K562 (cell line): Measurements from ENCODE around the gene AK2. TPM values are rescaled to one million over a fixed set of nuclear protein-coding genes. Genes with fewer than 3 reads are reported as not detected.

Experiments
- ARID2 ChIP-seq: fragments of 450-650 bp; IDR thresholded peaks from 2 replicates; pipeline ENCODE4 v1.6.1; 2017; ENCODE audit warnings: antibody characterized with exemption, mild to moderate bottlenecking
- DDX20 ChIP-seq: fragments of 450-650 bp; IDR thresholded peaks from 2 replicates; pipeline ENCODE4 v1.6.1; 2016; ENCODE audit warnings: missing genetic modification characterization, low read depth, mild to moderate bottlenecking, missing compliant biosample characterization, moderate library complexity
- HIVEP1 ChIP-seq: fragments of 250-450 bp; sonication (Bioruptor Pico); IDR thresholded peaks from 2 replicates; pipeline ENCODE4 v1.4.0; 2020; ENCODE audit warnings: mild to moderate bottlenecking
- HNRNPL ChIP-seq: fragments of 200-400 bp; formaldehyde crosslinking; IDR thresholded peaks from 2 replicates; pipeline ENCODE4 v1.6.1; 2017; ENCODE audit warnings: low read depth, mild to moderate bottlenecking, low read length
- KLF1 ChIP-seq: fragments of 450-650 bp; IDR thresholded peaks from 2 replicates; pipeline ENCODE4 v1.6.1; 2016; ENCODE audit warnings: missing genetic modification characterization, missing compliant biosample characterization
- MITF ChIP-seq: IDR thresholded peaks from 2 replicates; pipeline ENCODE4 v1.6.1; 2014; ENCODE audit warnings: antibody characterized with exemption
- MYBL2 ChIP-seq, 2 experiments: fragments of 450-650 bp in 1 of 2; sonication (generic) in 1 of 2; formaldehyde crosslinking in 1 of 2; IDR thresholded peaks; 2 replicates each; pipeline versions ENCODE4 v1.6.1 to v1.8.1; 2017 to 2022; ENCODE audit warnings: borderline replicate concordance in 1 of 2, inconsistent platforms in 1 of 2, low read depth in 1 of 2, mild to moderate bottlenecking in 1 of 2, missing genetic modification reagents in 1 of 2, moderate library complexity in 1 of 2
- NR3C1 ChIP-seq: sonication (generic); formaldehyde crosslinking; IDR thresholded peaks from 2 replicates; pipeline ENCODE4 v1.8.1; 2022; ENCODE audit warnings: missing genetic modification reagents
- PML ChIP-seq: IDR thresholded peaks from 2 replicates; pipeline ENCODE4 v1.6.1; 2012; ENCODE audit warnings: low read length, inconsistent platforms
- POLR2H ChIP-seq: IDR thresholded peaks from 2 replicates; pipeline ENCODE4 v1.6.1; 2016; ENCODE audit warnings: missing genetic modification characterization, low read depth, mild to moderate bottlenecking, control low read depth, missing compliant biosample characterization, moderate library complexity
- RUNX1 ChIP-seq: sonication (generic); IDR thresholded peaks from 2 replicates; pipeline ENCODE4 v1.6.1; 2016; ENCODE audit warnings: antibody characterized with exemption, low read depth
- SMARCB1 ChIP-seq: IDR thresholded peaks from 2 replicates; pipeline ENCODE4 v1.6.1; 2011; ENCODE audit warnings: improper control_type of control experiment, low read depth; ENCODE audit not compliant: insufficient read length
- SRSF7 ChIP-seq: fragments of 200-400 bp; formaldehyde crosslinking; optimal IDR thresholded peaks from 2 replicates; pipeline ENCODE3; 2017; ENCODE audit warnings: mild to moderate bottlenecking, low read depth, low read length
- VEZF1 ChIP-seq: fragments of 200-800 bp; sonication (Bioruptor generic); IDR thresholded peaks from 2 replicates; pipeline ENCODE4 v1.6.1; 2017; ENCODE audit warnings: missing genetic modification characterization, missing compliant biosample characterization
- ZBTB2 ChIP-seq: fragments of 450-650 bp; IDR thresholded peaks from 2 replicates; pipeline ENCODE4 v1.6.1; 2016; ENCODE audit warnings: antibody characterized with exemption
- ZBTB33 ChIP-seq: sonication (generic); formaldehyde crosslinking; IDR thresholded peaks from 2 replicates; pipeline ENCODE4 v1.8.1; 2023; ENCODE audit warnings: mild to moderate bottlenecking, missing genetic modification reagents
- ZBTB49 ChIP-seq: sonication (generic); formaldehyde crosslinking; IDR thresholded peaks from 2 replicates; pipeline ENCODE4 v1.8.0; 2022; ENCODE audit warnings: missing genetic modification reagents, mild to moderate bottlenecking, borderline replicate concordance
- ZNF785 ChIP-seq: fragments of 250-450 bp; sonication (Bioruptor Pico); IDR thresholded peaks from 2 replicates; pipeline ENCODE4 v1.4.0; 2020; ENCODE audit warnings: mild to moderate bottlenecking
- polyA plus RNA-seq, 8 experiments: library from polyadenylated mRNA; depleted of rRNA in 4 of 8; stranded (reverse) in 5 of 8; unstranded in 3 of 8; fragments of >200 nt; fragmentation: Nextera tagmentation in 2 of 8; fragmentation: Illumina TruSeq in 1 of 8; extraction: Ambion mirVana in 2 of 8; extraction: Trizol in 1 of 8; gene quantifications; 2 replicates each; pipeline versions ENCODE4 v1.2.1 to v1.2.3, GENCODE V29; 2011 to 2014; ENCODE audit warnings: inconsistent platforms in 1 of 8, missing spikeins in 1 of 8
- total RNA-seq, 7 experiments: library from RNA; depleted of rRNA in 6 of 7; stranded (reverse); fragments of >200 nt in 6 of 7; fragmentation: Illumina TruSeq in 2 of 7; extraction: Trizol in 2 of 7; gene quantifications; 2 replicates each; pipeline versions ENCODE4 v1.2.1 to v1.2.3, GENCODE V29; 2011 to 2021; ENCODE audit warnings: low replicate concordance in 1 of 7

Gene AK2
- total and polyA plus RNA-seq, 9 of the 15 experiments (the other 6 are each of a cell fraction or from before 2014, with no cell fraction given), result 105 to 1,050 (median 509) TPM

- no peak for TF ChIP-seq DDX20 (tag)
- TF ChIP-seq VEZF1, result peak; percentile 76
- peak; percentile 81 for TF ChIP-seq MITF
- TF ChIP-seq ZNF785 (CRISPR knock-in tag), result no peak
- peak; percentile 12; the same call in 1 of the 2 replicates for TF ChIP-seq ZBTB33 (CRISPR knock-in tag)
- peak; percentile 96 for TF ChIP-seq POLR2H (tag)
- TF ChIP-seq HNRNPL, result peak; percentile 55; the same call in 1 of the 2 replicates
- TF ChIP-seq SRSF7, result no peak
- TF ChIP-seq ARID2, result no peak
- TF ChIP-seq ZBTB2, result peak; percentile 83
- 0 out of 2 replicates have a peak, but pooled peaks have one; percentile 19 for TF ChIP-seq NR3C1 (CRISPR knock-in tag)
- no peak for TF ChIP-seq SMARCB1
- no peak for TF ChIP-seq HIVEP1 (CRISPR knock-in tag)
- TF ChIP-seq ZBTB49 (CRISPR knock-in tag), result 0 out of 2 replicates have a peak, but pooled peaks have one; percentile 66
- TF ChIP-seq RUNX1, result no peak; the same call in 1 of the 2 replicates
- peak; percentile 77; the same call in 1 of the 2 replicates for TF ChIP-seq PML
- TF ChIP-seq KLF1, result peak; percentile 52; the same call in 1 of the 2 replicates
- TF ChIP-seq MYBL2 (IDR thresholded peaks at IDR 0.05; ENCODE audit: low read depth), result no peak
- no peak for TF ChIP-seq MYBL2 (CRISPR knock-in tag; IDR thresholded peaks at IDR 0.05; ENCODE audit: borderline replicate concordance)
Observed at GRCh38 chr1:32964461-32965250, 72.0 kb downstream of the AK2 start, which contains the start of gene RNF19B (continued).
